ENCODE results near the gene CNOT3.
A peak's percentile ranks its signal among the peaks of the same experiment; 100 is the strongest.
"Not testable (repeated sequence)": the region's sequence is repeated elsewhere in the genome, so short reads cannot be mapped to it uniquely, and the experiment has no call there.

Gene CNOT3

DNA sequence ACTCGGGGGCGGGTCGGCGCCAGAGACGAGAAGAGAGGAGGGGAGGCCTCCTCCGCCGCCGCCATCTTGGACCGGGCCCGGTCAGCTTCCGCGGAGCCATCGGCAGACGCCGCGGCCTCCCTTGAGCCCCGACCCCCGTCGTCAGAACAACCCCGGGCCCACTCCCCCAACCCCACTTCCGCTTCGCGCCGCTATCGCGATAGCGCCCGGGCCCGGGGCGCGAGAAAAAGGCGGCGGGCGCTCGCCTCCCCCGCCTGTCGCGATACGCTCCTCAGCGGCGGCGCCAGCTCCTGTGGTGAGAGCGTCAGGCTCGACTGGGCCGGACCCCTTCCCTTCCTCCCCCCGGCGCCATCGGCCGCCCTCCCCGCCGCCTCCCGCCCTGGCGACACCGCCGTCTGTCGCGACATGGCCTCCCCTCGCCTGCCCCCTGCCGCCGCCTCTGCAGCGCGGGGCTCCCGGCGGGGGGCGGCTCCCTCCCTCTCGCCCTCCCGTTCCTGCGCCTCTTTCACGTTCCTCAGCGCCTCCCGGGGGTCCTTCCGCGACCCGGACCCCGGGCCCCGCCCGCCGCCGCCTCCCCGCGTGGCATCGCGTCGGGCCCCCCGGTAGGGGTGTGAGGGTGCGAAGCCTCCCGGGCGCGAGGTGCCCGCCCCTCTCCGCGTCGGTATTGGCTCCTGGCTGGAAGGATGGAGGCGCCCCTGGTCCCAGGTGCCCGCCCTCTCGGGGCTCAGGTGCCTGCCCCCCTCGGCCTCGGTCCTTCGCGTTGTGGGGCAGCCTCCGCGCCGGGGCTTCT is at the start of gene CNOT3:
CNOT3 (plus strand) TSS at position 64 of the 790 bp plus-strand sequence. CDS start 5,217 bp downstream, outside the sequence.
- DNase-seq (ENCODE audit: low spot score), result no peak
- TF ChIP-seq, protein P1, sequence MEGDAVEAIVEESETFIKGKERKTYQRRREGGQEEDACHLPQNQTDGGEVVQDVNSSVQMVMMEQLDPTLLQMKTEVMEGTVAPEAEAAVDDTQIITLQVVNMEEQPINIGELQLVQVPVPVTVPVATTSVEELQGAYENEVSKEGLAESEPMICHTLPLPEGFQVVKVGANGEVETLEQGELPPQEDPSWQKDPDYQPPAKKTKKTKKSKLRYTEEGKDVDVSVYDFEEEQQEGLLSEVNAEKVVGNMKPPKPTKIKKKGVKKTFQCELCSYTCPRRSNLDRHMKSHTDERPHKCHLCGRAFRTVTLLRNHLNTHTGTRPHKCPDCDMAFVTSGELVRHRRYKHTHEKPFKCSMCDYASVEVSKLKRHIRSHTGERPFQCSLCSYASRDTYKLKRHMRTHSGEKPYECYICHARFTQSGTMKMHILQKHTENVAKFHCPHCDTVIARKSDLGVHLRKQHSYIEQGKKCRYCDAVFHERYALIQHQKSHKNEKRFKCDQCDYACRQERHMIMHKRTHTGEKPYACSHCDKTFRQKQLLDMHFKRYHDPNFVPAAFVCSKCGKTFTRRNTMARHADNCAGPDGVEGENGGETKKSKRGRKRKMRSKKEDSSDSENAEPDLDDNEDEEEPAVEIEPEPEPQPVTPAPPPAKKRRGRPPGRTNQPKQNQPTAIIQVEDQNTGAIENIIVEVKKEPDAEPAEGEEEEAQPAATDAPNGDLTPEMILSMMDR (IDR thresholded peaks at IDR 0.05; ENCODE audit: extremely low read depth, missing control alignments), result no peak

DNA sequence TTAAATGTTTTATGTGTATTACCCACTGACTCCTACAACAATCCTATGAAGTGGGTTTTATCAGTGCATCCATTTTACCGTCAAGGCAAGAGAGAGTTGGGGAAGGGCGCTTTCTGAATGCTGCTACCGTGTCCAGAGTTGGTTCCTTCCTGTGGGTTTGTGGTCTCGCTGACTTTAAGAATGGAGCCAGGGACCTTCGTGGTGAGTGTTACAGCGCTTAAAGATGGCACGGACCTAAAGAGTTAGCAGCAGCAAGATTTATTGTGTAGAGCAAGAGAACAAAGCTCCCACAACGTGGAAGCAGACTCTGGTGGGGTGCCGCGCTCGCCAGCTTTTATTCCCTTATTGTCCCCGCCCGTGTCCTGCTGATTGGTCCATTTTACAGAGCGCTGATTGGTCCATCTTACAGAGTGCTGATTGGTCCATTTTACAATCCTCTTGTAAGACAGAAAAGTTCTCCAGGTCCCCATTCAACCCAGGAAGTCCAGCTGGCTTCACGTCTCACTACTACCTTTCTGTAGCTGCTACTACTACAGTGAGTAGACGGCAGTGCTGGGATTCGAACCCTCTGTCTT is 43.0 kb upstream of the CNOT3 start:
- no peak for DNase-seq (ENCODE audit: low spot score)
- TF ChIP-seq, protein P1 (IDR thresholded peaks at IDR 0.05; ENCODE audit: extremely low read depth, missing control alignments), result no peak

DNA sequence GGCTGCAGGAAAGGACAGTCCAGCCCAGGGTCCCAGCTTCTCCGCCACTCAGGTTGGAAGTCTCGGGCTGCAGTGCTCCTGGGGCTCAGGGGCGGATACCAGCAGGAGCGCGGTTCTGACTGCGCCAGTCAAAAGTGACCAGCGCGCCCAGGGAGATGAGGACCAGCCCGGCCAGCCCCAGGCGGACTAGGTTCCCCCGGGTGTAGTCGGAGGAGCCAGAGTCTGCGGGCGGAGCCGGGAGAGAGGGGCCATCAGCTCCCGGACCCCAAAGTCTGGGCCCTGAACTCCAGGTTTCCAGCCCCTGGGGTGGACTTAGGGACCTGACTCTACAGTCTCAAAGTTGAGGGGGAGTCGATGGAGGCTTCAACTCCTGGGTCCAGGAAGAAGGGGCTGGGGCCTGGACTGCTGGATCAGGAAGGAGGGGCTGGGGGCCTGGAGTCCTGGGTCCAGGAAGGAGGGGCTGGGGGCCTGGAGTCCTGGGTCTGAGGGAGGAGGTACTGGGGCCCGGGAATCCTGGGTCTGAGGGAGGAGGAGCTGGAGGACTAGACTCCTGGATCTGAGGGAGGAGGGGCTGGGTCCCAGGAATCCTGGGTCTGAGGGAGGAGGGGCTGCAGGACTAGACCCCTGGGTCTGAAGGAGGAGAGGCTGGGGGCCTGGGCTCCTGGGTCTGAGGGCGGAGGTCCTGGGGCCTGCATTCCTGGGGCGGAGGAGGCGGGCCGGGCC is 42.3 kb upstream of the CNOT3 start:
- TF ChIP-seq, protein P1 (IDR thresholded peaks at IDR 0.05; ENCODE audit: extremely low read depth, missing control alignments), result no peak

DNA sequence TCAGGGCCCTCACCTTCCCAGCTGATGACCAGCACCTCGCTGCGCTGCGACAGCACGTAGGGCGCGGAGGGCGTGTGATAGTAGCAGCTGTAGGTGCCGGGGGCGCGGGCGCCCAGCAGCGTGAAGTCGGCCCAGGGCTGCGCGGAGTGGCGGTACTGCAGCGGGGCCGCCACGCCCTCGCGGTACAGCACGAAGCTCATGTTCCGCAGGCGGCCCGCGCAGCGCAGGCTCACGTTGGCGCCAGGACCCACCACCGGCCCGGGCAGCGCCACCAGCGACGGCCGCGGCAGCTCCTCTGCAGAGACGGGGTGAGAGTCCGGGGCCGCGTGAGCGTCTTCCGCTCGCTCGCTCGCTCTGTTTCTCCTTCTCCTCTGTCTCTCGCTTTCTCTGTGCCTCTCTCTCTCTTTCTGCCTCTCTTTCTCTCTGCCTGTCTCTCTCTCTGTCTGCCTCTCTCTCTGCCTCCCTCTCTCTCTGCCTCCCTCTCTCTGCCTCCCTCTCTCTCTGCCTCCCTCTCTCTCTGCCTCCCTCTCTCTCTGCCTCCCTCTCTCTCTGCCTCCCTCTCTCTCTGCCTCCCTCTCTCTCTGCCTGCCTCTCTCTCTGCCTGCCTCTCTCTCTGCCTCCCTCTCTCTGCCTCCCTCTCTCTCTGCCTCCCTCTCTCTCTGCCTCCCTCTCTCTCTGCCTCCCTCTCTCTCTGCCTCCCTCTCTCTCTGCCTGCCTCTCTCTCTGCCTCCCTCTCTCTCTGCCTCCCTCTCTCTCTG is 41.5 kb upstream of the CNOT3 start:
- DNase-seq (ENCODE audit: low spot score), result peak; percentile 76

More for the DNA sequence above, 42.3 kb upstream of the CNOT3 start:
- DNase-seq (ENCODE audit: low spot score), result no peak

DNA sequence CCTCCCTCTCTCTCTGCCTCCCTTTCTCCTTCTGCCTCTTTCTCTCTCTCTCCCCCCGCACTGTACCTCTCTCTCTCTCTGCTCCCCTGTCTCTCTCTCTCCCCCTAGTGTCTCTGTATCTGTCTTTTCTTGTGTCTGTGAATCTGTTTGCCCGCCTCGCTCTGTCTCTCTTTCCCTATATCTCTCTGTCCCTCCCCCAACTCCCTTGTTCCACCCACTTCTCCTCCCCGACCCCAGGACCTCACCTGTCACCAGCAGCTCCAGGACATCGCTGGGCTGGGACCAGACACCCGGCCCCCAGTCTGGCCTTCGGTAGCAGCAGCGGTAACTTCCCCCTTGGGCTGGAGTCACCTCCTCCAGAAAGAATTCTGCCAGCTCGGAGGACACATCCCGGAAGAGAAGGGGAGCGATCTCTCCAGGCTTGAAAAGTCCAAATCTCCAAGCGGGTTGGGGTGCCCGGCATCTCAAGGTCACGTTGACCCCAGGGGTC is 40.9 kb upstream of the CNOT3 start:
- peak; percentile 53 for DNase-seq (ENCODE audit: low spot score)
- TF ChIP-seq, protein P1 (IDR thresholded peaks at IDR 0.05; ENCODE audit: extremely low read depth, missing control alignments), result peak; percentile 24

DNA sequence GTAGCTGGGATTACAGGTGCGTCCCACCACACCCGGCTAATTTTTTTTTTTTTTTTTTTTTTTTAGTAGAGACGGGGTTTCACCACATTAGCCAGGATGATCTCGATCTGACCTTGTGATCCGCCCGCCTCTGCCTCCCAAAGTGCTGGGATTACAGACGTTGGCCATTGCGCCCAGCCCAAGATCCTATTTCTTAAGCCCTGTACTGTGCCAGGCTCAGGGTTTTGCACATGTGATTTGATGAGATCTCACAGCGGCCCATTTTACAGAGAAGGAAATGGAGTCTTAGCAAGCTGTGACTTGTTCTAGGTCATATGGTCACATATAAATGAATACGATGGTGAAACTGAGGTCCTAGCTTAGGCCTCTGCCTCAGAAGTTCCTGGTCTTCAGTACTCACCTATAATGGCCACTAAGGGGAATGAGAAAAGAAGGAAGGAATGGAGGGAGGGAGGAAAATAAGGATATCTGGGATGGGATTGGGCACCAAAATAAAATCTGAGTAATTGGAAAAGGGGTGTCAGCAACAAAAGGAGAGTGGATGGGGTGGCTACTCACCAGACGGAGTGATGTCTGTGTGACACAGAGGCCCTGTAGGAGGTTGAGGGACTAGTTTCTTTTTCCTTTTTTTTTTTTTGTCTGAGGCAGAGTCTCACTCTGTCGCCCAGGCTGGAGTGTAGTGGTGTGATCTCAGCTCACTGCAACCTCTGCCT is 38.2 kb upstream of the CNOT3 start:
- no peak for DNase-seq (ENCODE audit: low spot score)
- TF ChIP-seq, protein P1 (IDR thresholded peaks at IDR 0.05; ENCODE audit: extremely low read depth, missing control alignments), result no peak

DNA sequence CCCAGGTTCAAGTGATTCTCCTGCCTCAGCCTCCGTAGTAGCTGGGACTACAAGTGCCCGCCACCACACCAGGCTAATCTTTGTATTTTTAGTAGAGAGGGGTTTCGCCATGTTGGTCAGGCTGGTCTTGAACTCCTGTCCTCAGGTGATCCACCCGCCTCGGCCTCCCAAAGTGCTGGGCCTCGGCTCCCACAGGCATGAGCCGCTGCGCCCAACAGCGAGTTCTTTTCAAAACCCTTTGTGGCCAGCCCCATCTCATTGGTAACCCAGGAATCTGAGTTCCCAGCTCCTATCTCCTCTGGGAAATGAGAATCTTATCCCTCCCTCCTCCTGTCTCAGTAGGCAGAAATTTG is 37.7 kb upstream of the CNOT3 start:
- not testable (repeated sequence) for DNase-seq (ENCODE audit: low spot score)

Data from GM20000 (cell line).